ENCODE measurements around the gene OAS3. TPM values are rescaled to one million over a fixed set of nuclear protein-coding genes. Genes with fewer than 3 reads are reported as not detected.

OAS3 gene
- total and polyA plus RNA-seq, 4 experiments from 2014 or later, result 14.4 to 31.3 (median 21.4) TPM

DNA sequence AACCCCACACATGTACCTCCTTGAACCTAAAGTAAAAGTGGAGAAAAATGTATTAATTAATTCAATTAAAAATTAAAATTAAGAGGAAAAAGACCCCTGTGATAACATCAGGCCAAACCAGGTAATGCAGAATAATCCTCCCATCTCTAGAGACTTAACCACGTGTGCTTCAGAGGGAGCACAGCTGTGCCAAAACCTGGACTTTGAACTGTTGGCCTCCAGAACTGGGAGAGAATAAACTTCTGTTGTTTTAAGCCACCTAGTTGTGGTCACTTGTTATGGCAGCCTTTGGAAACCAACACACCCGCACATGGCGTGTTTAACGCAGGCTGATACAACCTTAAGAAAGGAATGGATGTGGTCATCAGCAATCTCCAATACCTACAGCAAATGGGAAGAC lies 63.9 kb downstream of the OAS3 start:
- Mint-ChIP-seq H3K4me1 (peaks cover 0 to 4% (median under 1%) of the 10 kb centered on the region in 4 donors), H3K27me3 (no peaks in the 10 kb centered on the region), H3K4me3 (no peak overlapping the region), H3K36me3 (peaks cover 83 to 89% of the 10 kb centered on the region in 2 donors), H3K9me3 (peaks cover 0 to 2% (median 0%) of the 10 kb centered on the region in 8 donors), H3K27ac (peak overlapping the region in 1 of 7 donors; percentile 79)
- Histone ChIP-seq H3K9me3 (ENCODE audit: control insufficient read depth in 1 of 2, low read length in 2 of 2) (no peaks in the 10 kb centered on the region), H3K27me3 (ENCODE audit: insufficient read depth, low read length) (no peaks in the 10 kb centered on the region), H3K36me3 (ENCODE audit: insufficient read depth, low read length) (peaks cover 85% of the 10 kb centered on the region), H3K27ac (ENCODE audit: low read depth, low read length) (no peak overlapping the region), H3K4me1 (ENCODE audit: insufficient read depth, low read length) (no peaks in the 10 kb centered on the region), H3K4me3 (ENCODE audit: low read length in 2 of 2) (no peak overlapping the region)
- DNase-seq, result no peak
- ChIA-PET POLR2A (ENCODE audit: partially characterized antibody) (no interaction called here), CTCF (ENCODE audit: partially characterized antibody) (interaction anchor here (1.4 kb wide), 1 partner anchor 9 kb away, joined by 9 read pairs; no protein-coding TSS in a partner anchor)
- intact Hi-C loops (cut with micrococcal nuclease), result no loop called here

GRCh38 chr12:113002676-113003075 lies 64.4 kb downstream of the OAS3 start:
- Histone ChIP-seq H3K4me3 (ENCODE audit: low read length in 2 of 2) (no peak overlapping the region), H3K9me3 (ENCODE audit: control insufficient read depth in 1 of 2, low read length in 2 of 2) (no peaks in the 10 kb centered on the region), H3K27ac (ENCODE audit: low read depth, low read length) (no peak overlapping the region), H3K4me1 (ENCODE audit: insufficient read depth, low read length) (no peaks in the 10 kb centered on the region), H3K36me3 (ENCODE audit: insufficient read depth, low read length) (peaks cover 85% of the 10 kb centered on the region), H3K27me3 (ENCODE audit: insufficient read depth, low read length) (no peaks in the 10 kb centered on the region)
- H3K4me3 Mint-ChIP-seq, result no peak overlapping the region
- intact Hi-C loops (cut with micrococcal nuclease), result no loop called here
- H3K27ac Mint-ChIP-seq, result peak overlapping the region in 1 of 7 donors; percentile 79
- peaks cover 83 to 89% of the 10 kb centered on the region in 2 donors for H3K36me3 Mint-ChIP-seq
- no peaks in the 10 kb centered on the region for H3K27me3 Mint-ChIP-seq
- CTCF ChIA-PET (ENCODE audit: partially characterized antibody), result no interaction called here
- H3K9me3 Mint-ChIP-seq, result peaks cover 0 to 2% (median 0%) of the 10 kb centered on the region in 8 donors
- POLR2A ChIA-PET (ENCODE audit: partially characterized antibody), result no interaction called here
- peaks cover 0 to 3% (median under 1%) of the 10 kb centered on the region in 4 donors for H3K4me1 Mint-ChIP-seq
- DNase-seq, result no peak

DNA sequence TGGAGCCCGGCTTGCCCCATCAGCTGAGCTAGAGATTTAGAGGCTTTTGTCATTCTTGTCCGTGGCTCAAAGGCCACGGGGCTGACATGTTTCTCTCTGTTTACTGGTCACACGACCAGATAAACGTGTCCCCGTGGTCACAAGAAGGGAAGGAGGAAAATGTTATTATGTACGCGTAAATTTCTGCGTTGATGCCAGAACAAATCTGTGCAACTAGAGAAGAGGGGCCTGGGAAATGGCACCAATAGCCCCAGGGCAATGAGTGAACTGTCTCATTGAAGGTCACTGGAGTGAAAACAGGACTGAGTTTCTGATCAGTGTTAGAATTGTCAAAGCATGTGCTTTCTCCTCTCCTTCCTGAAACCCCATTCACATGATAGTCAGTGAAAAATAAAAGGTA lies 65.4 kb downstream of the OAS3 start:
- H3K4me3 ChIP-seq (ENCODE audit: low read length in 2 of 2), result no peak overlapping the region
- ChIA-PET CTCF (ENCODE audit: partially characterized antibody) (interaction anchor here (2.4 kb wide), 1 partner anchor 10 kb away, joined by 8 read pairs; no protein-coding TSS in a partner anchor), POLR2A (ENCODE audit: partially characterized antibody) (no interaction called here)
- peaks cover 81 to 89% of the 10 kb centered on the region in 2 donors for H3K36me3 Mint-ChIP-seq
- no peaks in the 10 kb centered on the region for H3K27me3 Mint-ChIP-seq
- intact Hi-C loops (cut with micrococcal nuclease), result no loop called here
- peak overlapping the region in 1 of 8 donors; percentile 26 for H3K4me3 Mint-ChIP-seq
- peaks cover 0 to 2% (median 0%) of the 10 kb centered on the region in 8 donors for H3K9me3 Mint-ChIP-seq
- H3K27ac Mint-ChIP-seq, result peak overlapping the region in 2 of 7 donors; percentile 39 to 58
- peaks cover 85% of the 10 kb centered on the region for H3K36me3 ChIP-seq (ENCODE audit: insufficient read depth, low read length)
- no peaks in the 10 kb centered on the region for H3K9me3 ChIP-seq (ENCODE audit: control insufficient read depth in 1 of 2, low read length in 2 of 2)
- H3K27me3 ChIP-seq (ENCODE audit: insufficient read depth, low read length), result no peaks in the 10 kb centered on the region
- no peaks in the 10 kb centered on the region for H3K4me1 ChIP-seq (ENCODE audit: insufficient read depth, low read length)
- H3K27ac ChIP-seq (ENCODE audit: low read depth, low read length), result no peak overlapping the region
- H3K4me1 Mint-ChIP-seq, result peaks cover 0 to 3% (median under 1%) of the 10 kb centered on the region in 4 donors
- no peak for DNase-seq

DNA sequence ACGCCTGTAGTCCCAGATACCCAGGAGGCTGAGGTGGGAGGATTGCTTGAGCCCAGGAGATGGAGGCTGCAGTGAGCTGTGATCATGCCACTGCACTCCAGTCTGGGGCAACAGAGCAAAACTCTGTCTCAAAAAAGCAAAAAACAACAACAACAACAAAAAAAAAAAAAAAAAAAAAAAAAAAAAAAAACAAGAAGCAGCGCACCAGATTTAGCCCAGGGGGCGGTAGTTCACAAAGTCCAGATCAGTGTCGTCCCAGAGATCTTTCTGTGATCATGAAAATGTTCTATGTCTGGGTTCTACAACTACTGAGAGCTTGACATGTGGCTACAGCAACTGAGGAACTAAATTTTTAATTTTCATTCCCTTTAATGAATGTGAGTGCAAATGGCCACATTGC lies 67.5 kb downstream of the OAS3 start:
- no peak for DNase-seq
- Histone ChIP-seq H3K4me3 (ENCODE audit: low read length in 2 of 2) (no peak overlapping the region), H3K4me1 (ENCODE audit: insufficient read depth, low read length) (no peaks in the 10 kb centered on the region), H3K36me3 (ENCODE audit: insufficient read depth, low read length) (peaks cover 85% of the 10 kb centered on the region), H3K9me3 (ENCODE audit: control insufficient read depth in 1 of 2, low read length in 2 of 2) (no peaks in the 10 kb centered on the region), H3K27me3 (ENCODE audit: insufficient read depth, low read length) (no peaks in the 10 kb centered on the region), H3K27ac (ENCODE audit: low read depth, low read length) (no peak overlapping the region)
- ChIA-PET CTCF (ENCODE audit: partially characterized antibody) (interaction anchor here (0.6 kb wide), 1 partner anchor 208 kb away, joined by 4 read pairs; no protein-coding TSS in a partner anchor), POLR2A (ENCODE audit: partially characterized antibody) (no interaction called here)
- no peaks in the 10 kb centered on the region for H3K27me3 Mint-ChIP-seq
- H3K4me1 Mint-ChIP-seq, result no peaks in the 10 kb centered on the region
- H3K27ac Mint-ChIP-seq, result no peak overlapping the region
- intact Hi-C loops (cut with micrococcal nuclease), result no loop called here
- peaks cover 80 to 90% of the 10 kb centered on the region in 2 donors for H3K36me3 Mint-ChIP-seq
- no peak overlapping the region for H3K4me3 Mint-ChIP-seq
- peaks cover 0 to 11% (median 4%) of the 10 kb centered on the region in 8 donors for H3K9me3 Mint-ChIP-seq

- Mint-ChIP-seq H3K27me3 (no peaks in the 10 kb centered on the region), H3K4me3 (no peak overlapping the region), H3K36me3 (peaks cover 84 to 91% of the 10 kb centered on the region in 2 donors), H3K4me1 (no peaks in the 10 kb centered on the region), H3K27ac (no peak overlapping the region), H3K9me3 (peaks cover 0 to 14% (median 8%) of the 10 kb centered on the region in 8 donors)
- ChIA-PET CTCF (ENCODE audit: partially characterized antibody) (interaction anchor here (1.1 kb wide), 1 partner anchor 106 kb away, joined by 6 read pairs; no protein-coding TSS in a partner anchor), POLR2A (ENCODE audit: partially characterized antibody) (no interaction called here)
- Histone ChIP-seq H3K36me3 (ENCODE audit: insufficient read depth, low read length) (peaks cover 84% of the 10 kb centered on the region), H3K4me1 (ENCODE audit: insufficient read depth, low read length) (no peaks in the 10 kb centered on the region), H3K27me3 (ENCODE audit: insufficient read depth, low read length) (no peaks in the 10 kb centered on the region), H3K9me3 (ENCODE audit: control insufficient read depth in 1 of 2, low read length in 2 of 2) (peaks cover 0 to 1% of the 10 kb centered on the region in 2 donors), H3K27ac (ENCODE audit: low read depth, low read length) (no peak overlapping the region), H3K4me3 (ENCODE audit: low read length in 2 of 2) (no peak overlapping the region)
- intact Hi-C loops (cut with micrococcal nuclease), result no loop called here
- no peak for DNase-seq
Measured at GRCh38 chr12:113006206-113006605, 67.9 kb downstream of the OAS3 start.

- Mint-ChIP-seq H3K36me3 (peaks cover 84 to 92% of the 10 kb centered on the region in 2 donors), H3K4me3 (no peak overlapping the region)
- peaks cover 0 to 6% of the 10 kb centered on the region in 2 donors for H3K9me3 ChIP-seq (ENCODE audit: control insufficient read depth in 1 of 2, low read length in 2 of 2)
Measured at GRCh38 chr12:113006641-113007040, 68.4 kb downstream of the OAS3 start.

DNA sequence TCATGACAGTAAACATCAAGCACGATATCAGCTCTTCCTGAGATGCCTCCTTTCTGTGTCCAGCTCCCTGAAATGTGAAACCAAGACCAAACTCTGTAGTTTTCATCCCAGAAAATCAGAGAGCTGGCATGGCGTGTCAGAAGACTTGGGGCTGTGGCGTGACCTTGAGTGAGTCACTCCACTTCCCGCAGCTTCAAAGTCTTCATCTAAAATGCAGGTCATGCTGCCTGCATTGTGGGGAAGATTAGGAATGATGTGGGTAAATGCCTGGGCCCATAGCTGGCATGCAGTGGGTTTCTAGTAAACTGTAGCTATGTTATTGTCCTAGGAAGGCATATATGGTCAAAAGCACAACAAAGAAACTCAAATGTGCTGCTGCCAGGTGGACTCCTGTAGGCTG lies 68.9 kb downstream of the OAS3 start:
- H3K27ac Mint-ChIP-seq, result no peak overlapping the region
- no peaks in the 10 kb centered on the region for H3K4me1 Mint-ChIP-seq
- peaks cover 0 to 16% (median 11%) of the 10 kb centered on the region in 8 donors for H3K9me3 Mint-ChIP-seq
- no peaks in the 10 kb centered on the region for H3K4me1 ChIP-seq (ENCODE audit: insufficient read depth, low read length)
- ChIA-PET CTCF (ENCODE audit: partially characterized antibody) (interaction anchor here (0.6 to 1.5 kb wide), 7 partner anchors 14 to 109 kb away, joined by 3 to 6 read pairs (median 4); no protein-coding TSS in a partner anchor), POLR2A (ENCODE audit: partially characterized antibody) (no interaction called here)
- H3K4me3 ChIP-seq (ENCODE audit: low read length in 2 of 2), result no peak overlapping the region
- no peaks in the 10 kb centered on the region for H3K27me3 ChIP-seq (ENCODE audit: insufficient read depth, low read length)
- no peak overlapping the region for H3K27ac ChIP-seq (ENCODE audit: low read depth, low read length)
- DNase-seq, result no peak
- intact Hi-C loops (cut with micrococcal nuclease), result no loop called here
- H3K27me3 Mint-ChIP-seq, result no peaks in the 10 kb centered on the region
- peaks cover 84% of the 10 kb centered on the region for H3K36me3 ChIP-seq (ENCODE audit: insufficient read depth, low read length)
- peaks cover 89 to 92% of the 10 kb centered on the region in 2 donors for H3K36me3 Mint-ChIP-seq
- H3K4me3 Mint-ChIP-seq, result no peak overlapping the region
- H3K9me3 ChIP-seq (ENCODE audit: control insufficient read depth in 1 of 2, low read length in 2 of 2), result peaks cover 0 to 6% of the 10 kb centered on the region in 2 donors

More at GRCh38 chr12:113006641-113007040, 68.4 kb downstream of the OAS3 start:
- intact Hi-C loops (cut with micrococcal nuclease), result no loop called here
- Mint-ChIP-seq H3K27me3 (no peaks in the 10 kb centered on the region), H3K27ac (peak overlapping the region in 1 of 7 donors; percentile 53), H3K4me1 (no peaks in the 10 kb centered on the region), H3K9me3 (peaks cover 0 to 16% (median 11%) of the 10 kb centered on the region in 8 donors)
- Histone ChIP-seq H3K27ac (ENCODE audit: low read depth, low read length) (no peak overlapping the region), H3K4me3 (ENCODE audit: low read length in 2 of 2) (no peak overlapping the region), H3K36me3 (ENCODE audit: insufficient read depth, low read length) (peaks cover 84% of the 10 kb centered on the region), H3K4me1 (ENCODE audit: insufficient read depth, low read length) (no peaks in the 10 kb centered on the region), H3K27me3 (ENCODE audit: insufficient read depth, low read length) (no peaks in the 10 kb centered on the region)
- DNase-seq, result no peak
- ChIA-PET POLR2A (ENCODE audit: partially characterized antibody) (no interaction called here), CTCF (ENCODE audit: partially characterized antibody) (interaction anchor here (1.1 to 1.5 kb wide), 4 partner anchors 23 to 109 kb away, joined by 3 to 6 read pairs (median 4); no protein-coding TSS in a partner anchor)
